Measurements from ENCODE around the gene MYO5B. TPM values are rescaled to one million over a fixed set of nuclear protein-coding genes. Genes with fewer than 3 reads are reported as not detected.

Gene MYO5B
- total and polyA plus RNA-seq, 10 of the 15 experiments (the other 5 are each of a cell fraction or from before 2014, with no cell fraction given): 2.5 to 4.5 (median 3.3) TPM

GRCh38 chr18:50006470-50007046 lies 188.4 kb downstream of the MYO5B start:
- Histone ChIP-seq H3K79me2 (ENCODE audit: control insufficient read depth, insufficient read depth, low read length) (no peaks in the 10 kb centered on the region), H3K9ac (ENCODE audit: control insufficient read depth, insufficient read depth, low read length) (no peak overlapping the region), H3K4me2 (ENCODE audit: control insufficient read depth, insufficient read depth) (no peak overlapping the region), H3K4me1 (ENCODE audit: control insufficient read depth, insufficient read depth, low read length) (no peaks in the 10 kb centered on the region), H3K9me3 (replicated peaks; ENCODE audit: control insufficient read depth, insufficient read depth, low read length) (no peaks in the 10 kb centered on the region), H3K4me3 (no peak overlapping the region), H3K27ac (ENCODE audit: control insufficient read depth, insufficient read depth) (no peak overlapping the region), H2AFZ (ENCODE audit: control insufficient read depth, low read depth, low read length) (no peak overlapping the region), H4K20me1 (ENCODE audit: control insufficient read depth, insufficient read depth) (no peaks in the 10 kb centered on the region), H3K36me3 (ENCODE audit: control insufficient read depth in 2 of 2, insufficient read depth in 2 of 2, low read length in 1 of 2) (no peaks in the 10 kb centered on the region), H3K27me3 (replicated peaks in 1 of 2; ENCODE audit: control insufficient read depth in 2 of 2, insufficient read depth in 2 of 2, low read length in 1 of 2) (no peaks in the 10 kb centered on the region; a peak in 1 of 4 replicates)
- ChIA-PET POLR2A (interaction anchor here (1.6 kb wide), 1 partner anchor 110 kb away, joined by 3 read pairs; no protein-coding TSS in a partner anchor), RAD21 (ENCODE audit: unreplicated experiment) (interaction anchor here (1.6 to 1.7 kb wide), 2 partner anchors 188 to 197 kb away, joined by 5 to 6 read pairs; partner anchors contain the start of gene MYO5B), CTCF (interaction anchor here (0.7 to 1.6 kb wide), 4 partner anchors 19 to 93 kb away, joined by 3 read pairs; no protein-coding TSS in a partner anchor), SMC1A (ENCODE audit: uncharacterized antibody, unreplicated experiment) (interaction anchor here (1.1 to 2.0 kb wide), 4 partner anchors 50 to 197 kb away, joined by 3 to 6 read pairs (median 4); no protein-coding TSS in a partner anchor)
- TF ChIP-seq ZNF24 (IDR thresholded peaks at IDR 0.05) (no peak), RAD21 (IDR thresholded peaks at IDR 0.05; ENCODE audit: insufficient read depth, low read depth, low read length) (no peak), ESRRA (IDR thresholded peaks at IDR 0.05; ENCODE audit: low read length) (no peak), ZBTB40 (IDR thresholded peaks at IDR 0.05; ENCODE audit: borderline replicate concordance) (no peak), NR2C2 (IDR thresholded peaks at IDR 0.05; ENCODE audit: borderline replicate concordance, control insufficient read depth, insufficient read length, low read depth) (no peak)
- BruUV-seq (replicated peaks): no TSS peak
- no peak for ATAC-seq
- WGBS (ENCODE audit: insufficient coverage, insufficient replicate concordance, low lambda C conversion rate, missing lambda C conversion rate): 6% methylated on average over 2 of the region's 2 CpGs
- intact Hi-C loops (cut with micrococcal nuclease; ENCODE audit: unreplicated experiment) (loop anchor here (5.0 kb wide), 1 partner anchor 261 kb away; the partner anchor contains the start of gene CFAP53), in situ Hi-C loops (cut with MboI) (loop anchor here (10.0 kb wide), 1 partner anchor 428 kb away; no protein-coding TSS in a partner anchor)
- no peak for FAIRE-seq
- no peak for DNase-seq (ENCODE audit: low read depth, low spot score)
